HL-60 (cell line): ENCODE data around the gene MED31.

Experiments used
- SPI1 ChIP-seq: IDR thresholded peaks from 2 replicates; pipeline ENCODE4 v1.6.1; 2012; ENCODE audit warnings: low read depth, mild to moderate bottlenecking, borderline replicate concordance
- TF ChIP-seq, protein P1 (sequence below): IDR thresholded peaks from one replicate; pipeline ENCODE4 v1.5.1; 2011; ENCODE audit warnings: low read length, control low read depth, inconsistent platforms; ENCODE audit not compliant: insufficient read depth

DNA sequence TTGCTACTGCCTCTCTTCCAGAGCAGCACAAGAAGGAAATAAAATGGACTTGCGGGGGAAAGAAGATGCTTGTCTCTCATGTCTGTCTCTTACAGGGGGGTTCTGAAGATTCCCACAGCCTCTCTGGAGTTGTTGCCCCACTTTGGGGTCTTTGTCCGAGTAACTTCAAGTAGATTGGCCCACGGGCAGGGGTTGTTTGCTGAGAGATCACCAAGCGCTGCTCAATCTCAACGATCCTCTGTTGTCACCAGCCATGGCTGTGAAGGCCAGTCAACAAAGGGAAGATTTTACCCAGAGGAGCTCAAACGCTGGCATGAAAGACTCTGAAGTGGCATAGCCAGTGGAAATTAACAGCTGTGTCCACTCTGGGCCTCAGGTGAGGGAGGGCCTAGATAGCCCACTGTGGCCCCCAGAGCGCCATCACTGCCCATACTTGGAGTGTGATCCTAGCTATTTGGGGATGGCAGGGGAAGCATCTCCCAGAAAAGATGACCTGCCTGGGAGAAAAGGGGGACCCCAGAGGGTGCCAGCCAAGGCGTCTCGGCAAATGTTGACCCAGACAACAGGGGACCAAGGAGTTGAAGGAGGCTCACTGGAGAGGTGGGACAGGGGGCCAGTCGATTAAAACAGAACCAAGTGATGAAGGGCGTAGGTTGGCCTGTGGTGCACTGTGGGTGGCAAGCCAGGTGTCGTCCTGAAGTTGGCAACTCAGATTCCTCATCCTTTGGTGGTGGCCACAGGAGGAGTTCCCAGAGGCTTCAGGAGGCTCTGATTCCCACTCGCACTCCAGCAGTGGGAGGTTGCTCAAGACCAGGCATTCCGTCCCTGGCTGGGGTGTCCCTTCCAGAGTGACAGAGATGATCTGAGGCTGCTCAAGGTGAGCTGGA, 33.7 kb upstream of the MED31 start:
- TF ChIP-seq, protein P1, sequence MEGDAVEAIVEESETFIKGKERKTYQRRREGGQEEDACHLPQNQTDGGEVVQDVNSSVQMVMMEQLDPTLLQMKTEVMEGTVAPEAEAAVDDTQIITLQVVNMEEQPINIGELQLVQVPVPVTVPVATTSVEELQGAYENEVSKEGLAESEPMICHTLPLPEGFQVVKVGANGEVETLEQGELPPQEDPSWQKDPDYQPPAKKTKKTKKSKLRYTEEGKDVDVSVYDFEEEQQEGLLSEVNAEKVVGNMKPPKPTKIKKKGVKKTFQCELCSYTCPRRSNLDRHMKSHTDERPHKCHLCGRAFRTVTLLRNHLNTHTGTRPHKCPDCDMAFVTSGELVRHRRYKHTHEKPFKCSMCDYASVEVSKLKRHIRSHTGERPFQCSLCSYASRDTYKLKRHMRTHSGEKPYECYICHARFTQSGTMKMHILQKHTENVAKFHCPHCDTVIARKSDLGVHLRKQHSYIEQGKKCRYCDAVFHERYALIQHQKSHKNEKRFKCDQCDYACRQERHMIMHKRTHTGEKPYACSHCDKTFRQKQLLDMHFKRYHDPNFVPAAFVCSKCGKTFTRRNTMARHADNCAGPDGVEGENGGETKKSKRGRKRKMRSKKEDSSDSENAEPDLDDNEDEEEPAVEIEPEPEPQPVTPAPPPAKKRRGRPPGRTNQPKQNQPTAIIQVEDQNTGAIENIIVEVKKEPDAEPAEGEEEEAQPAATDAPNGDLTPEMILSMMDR: no peak
- TF ChIP-seq SPI1: no peak
